Neuronal stem cell (in vitro differentiated cells): ENCODE results near the gene DHX9.

Experiments
- DNase-seq: peaks from one replicate; pipeline ENCODE4 v3.0.0-alpha.2; 2013; ENCODE audit warnings: low spot score
- H2AFZ ChIP-seq: one replicate; pipeline ENCODE4 v1.6.1; 2013; ENCODE audit warnings: mild to moderate bottlenecking, low read length, inconsistent platforms
- H2AK5ac ChIP-seq: 2 replicates; pipeline ENCODE4 v1.6.1; 2013; ENCODE audit warnings: low read depth, mild to moderate bottlenecking, inconsistent platforms, low read length, moderate library complexity, mixed read lengths
- H2BK120ac ChIP-seq: 2 replicates; pipeline ENCODE4 v1.6.1; 2013; ENCODE audit warnings: low read depth, mild to moderate bottlenecking, inconsistent platforms, low read length, moderate library complexity, mixed read lengths
- H2BK12ac ChIP-seq: one replicate; pipeline ENCODE4 v1.6.1; 2013; ENCODE audit warnings: low read length, inconsistent platforms
- H2BK15ac ChIP-seq: 2 replicates; pipeline ENCODE4 v1.6.1; 2013; ENCODE audit warnings: mild to moderate bottlenecking, low read length, inconsistent platforms, mixed read lengths
- H2BK5ac ChIP-seq: one replicate; pipeline ENCODE4 v1.6.1; 2013; ENCODE audit warnings: inconsistent platforms, mild to moderate bottlenecking, low read length, moderate library complexity
- H3K14ac ChIP-seq: one replicate; pipeline ENCODE4 v1.6.1; 2013; ENCODE audit warnings: low read length, inconsistent platforms
- H3K18ac ChIP-seq: 2 replicates; pipeline ENCODE4 v1.6.1; 2013; ENCODE audit warnings: low read length, inconsistent platforms
- H3K23ac ChIP-seq: 2 replicates; pipeline ENCODE4 v1.6.1; 2013; ENCODE audit warnings: low read depth, mild to moderate bottlenecking, mixed read lengths, low read length, inconsistent platforms; ENCODE audit not compliant: poor library complexity
- H3K27ac ChIP-seq: replicated peaks from 3 replicates; pipeline ENCODE4 v1.5.1; 2013; ENCODE audit warnings: low read length, inconsistent platforms
- H3K27me3 ChIP-seq, 3 experiments: 2 replicates each; pipeline ENCODE4 v1.6.1; 2013; ENCODE audit warnings: low read length in 3 of 3, mild to moderate bottlenecking in 2 of 3, inconsistent platforms in 1 of 3, low read depth in 1 of 3, mixed read lengths in 1 of 3, moderate library complexity in 1 of 3; ENCODE audit not compliant: control insufficient read depth in 3 of 3, insufficient read depth in 3 of 3
- H3K36me3 ChIP-seq, 2 donors: replicated peaks in 1 of 2; 2 replicates each; pipeline ENCODE4 v1.6.1; 2013; ENCODE audit warnings: low read length in 2 of 2; ENCODE audit not compliant: control insufficient read depth in 2 of 2, insufficient read depth in 2 of 2
- H3K4ac ChIP-seq: 2 replicates; pipeline ENCODE4 v1.6.1; 2013; ENCODE audit warnings: inconsistent platforms, mild to moderate bottlenecking, low read length, moderate library complexity
- H3K4me1 ChIP-seq, 2 donors: 1 replicate in 1 of 2; 2 replicates in 1 of 2; pipeline ENCODE4 v1.6.1; 2013; ENCODE audit warnings: low read length in 2 of 2, low read depth in 1 of 2; ENCODE audit not compliant: control insufficient read depth in 2 of 2, insufficient read depth in 1 of 2
- H3K4me2 ChIP-seq: one replicate; pipeline ENCODE4 v1.6.1; 2013; ENCODE audit warnings: mild to moderate bottlenecking, low read length, inconsistent platforms; ENCODE audit not compliant: insufficient read depth, poor library complexity, severe bottlenecking
- H3K4me3 ChIP-seq, 2 donors: 2 replicates each; pipeline ENCODE4 v1.5.1; 2013; ENCODE audit warnings: low read length in 2 of 2, mild to moderate bottlenecking in 2 of 2, inconsistent platforms in 1 of 2, moderate library complexity in 1 of 2
- H3K79me1 ChIP-seq: one replicate; pipeline ENCODE4 v1.6.1; 2013; ENCODE audit warnings: low read depth, mild to moderate bottlenecking, inconsistent platforms, low read length, moderate library complexity
- H3K9ac ChIP-seq: one replicate; pipeline ENCODE4 v1.6.1; 2013; ENCODE audit warnings: mild to moderate bottlenecking, low read depth, low read length, inconsistent platforms; ENCODE audit not compliant: poor library complexity
- H3K9me3 ChIP-seq, 2 donors: replicated peaks in 1 of 2; 2 replicates each; pipeline versions ENCODE3 to v1.6.1; 2013; ENCODE audit warnings: low read length in 2 of 2, mild to moderate bottlenecking in 2 of 2, inconsistent platforms in 1 of 2, low read depth in 1 of 2, mixed read lengths in 1 of 2, moderate library complexity in 1 of 2; ENCODE audit not compliant: control insufficient read depth in 2 of 2, insufficient read depth in 1 of 2
- H4K8ac ChIP-seq: one replicate; pipeline ENCODE4 v1.6.1; 2013; ENCODE audit warnings: low read depth, mild to moderate bottlenecking, inconsistent platforms, low read length, moderate library complexity
- H4K91ac ChIP-seq: one replicate; pipeline ENCODE4 v1.6.1; 2013; ENCODE audit warnings: low read length, low read depth, mild to moderate bottlenecking, inconsistent platforms; ENCODE audit not compliant: poor library complexity
- WGBS, 2 donors: extraction: QIAGEN DNeasy Blood & Tissue Kit; methylation state at CpG; one replicate each; pipeline ENCODE4 v1.1.7; 2013; ENCODE audit warnings: missing lambda C conversion rate in 2 of 2, mixed read lengths in 1 of 2; ENCODE audit not compliant: insufficient read length in 2 of 2, insufficient replicate concordance in 1 of 2; ENCODE audit errors: extremely low coverage in 2 of 2; 5-methylcytosine and 5-hydroxymethylcytosine counted together

The DHX9 gene

GRCh38 chr1:182884872-182885271 is 45.7 kb downstream of the DHX9 start:
- H2BK12ac ChIP-seq: no peak overlapping the region
- no peak overlapping the region for H3K23ac ChIP-seq
- no peaks in the 10 kb centered on the region for H3K4me1 ChIP-seq
- H3K4me2 ChIP-seq: no peak overlapping the region
- H2AFZ ChIP-seq: no peak overlapping the region
- no peak overlapping the region for H3K9ac ChIP-seq
- H3K9me3 ChIP-seq: no peaks in the 10 kb centered on the region
- no peak overlapping the region for H2BK5ac ChIP-seq
- H3K79me1 ChIP-seq: no peaks in the 10 kb centered on the region
- H4K91ac ChIP-seq: no peak overlapping the region
- no peak overlapping the region for H2AK5ac ChIP-seq
- H4K8ac ChIP-seq: no peak overlapping the region
- H3K27ac ChIP-seq: no peak overlapping the region
- H3K4me3 ChIP-seq: no peak overlapping the region
- H3K27me3 ChIP-seq: no peaks in the 10 kb centered on the region
- no peak overlapping the region for H3K4ac ChIP-seq
- DNase-seq: no peak
- no peak overlapping the region for H3K18ac ChIP-seq
- no peak overlapping the region for H2BK15ac ChIP-seq
- no peak overlapping the region for H2BK120ac ChIP-seq
- no peak overlapping the region for H3K14ac ChIP-seq
- H3K36me3 ChIP-seq: peaks cover 42 to 96% of the 10 kb centered on the region in 2 donors

GRCh38 chr1:182885591-182885990 is 46.4 kb downstream of the DHX9 start:
- H3K9me3 ChIP-seq: no peaks in the 10 kb centered on the region
- no peak overlapping the region for H3K4ac ChIP-seq
- no peak for DNase-seq
- no peak overlapping the region for H2BK15ac ChIP-seq
- no peak overlapping the region for H3K14ac ChIP-seq
- no peak overlapping the region for H4K91ac ChIP-seq
- no peak overlapping the region for H2AK5ac ChIP-seq
- WGBS, 2 donors: no CpG with 5 or more reads among the region's 3 CpGs
- no peaks in the 10 kb centered on the region for H3K79me1 ChIP-seq
- no peak overlapping the region for H3K4me3 ChIP-seq
- no peak overlapping the region for H3K9ac ChIP-seq
- H4K8ac ChIP-seq: no peak overlapping the region
- H2BK12ac ChIP-seq: no peak overlapping the region
- no peak overlapping the region for H2AFZ ChIP-seq
- no peak overlapping the region for H3K4me2 ChIP-seq
- no peak overlapping the region for H3K27ac ChIP-seq
- H3K4me1 ChIP-seq: no peaks in the 10 kb centered on the region
- H3K18ac ChIP-seq: no peak overlapping the region
- H2BK120ac ChIP-seq: no peak overlapping the region
- H3K36me3 ChIP-seq: peaks cover 42 to 89% of the 10 kb centered on the region in 2 donors
- no peaks in the 10 kb centered on the region for H3K27me3 ChIP-seq
- no peak overlapping the region for H2BK5ac ChIP-seq
- H3K23ac ChIP-seq: no peak overlapping the region

DNA sequence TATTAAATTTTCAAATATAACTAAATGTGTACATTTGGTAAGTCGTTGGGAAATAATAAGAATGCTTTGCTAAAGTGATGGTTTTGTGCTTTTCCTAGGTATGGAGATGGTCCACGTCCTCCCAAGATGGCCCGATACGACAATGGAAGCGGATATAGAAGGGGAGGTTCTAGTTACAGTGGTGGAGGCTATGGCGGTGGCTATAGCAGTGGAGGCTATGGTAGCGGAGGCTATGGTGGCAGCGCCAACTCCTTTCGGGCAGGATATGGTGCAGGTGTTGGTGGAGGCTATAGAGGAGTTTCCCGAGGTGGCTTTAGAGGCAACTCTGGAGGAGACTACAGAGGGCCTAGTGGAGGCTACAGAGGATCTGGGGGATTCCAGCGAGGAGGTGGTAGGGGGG is 47.8 kb downstream of the DHX9 start:
- Histone ChIP-seq H3K9me3 (no peaks in the 10 kb centered on the region), H3K4ac (no peak overlapping the region), H3K14ac (no peak overlapping the region), H2BK5ac (no peak overlapping the region), H4K8ac (no peak overlapping the region), H2AK5ac (no peak overlapping the region), H2BK12ac (no peak overlapping the region), H3K9ac (no peak overlapping the region), H3K18ac (no peak overlapping the region), H3K4me2 (no peak overlapping the region), H3K4me1 (no peaks in the 10 kb centered on the region), H3K36me3 (peaks cover 37 to 75% of the 10 kb centered on the region in 2 donors), H4K91ac (no peak overlapping the region), H3K27ac (no peak overlapping the region), H3K23ac (no peak overlapping the region), H3K79me1 (no peaks in the 10 kb centered on the region), H2BK15ac (no peak overlapping the region), H2AFZ (no peak overlapping the region), H3K27me3 (no peaks in the 10 kb centered on the region), H2BK120ac (no peak overlapping the region), H3K4me3 (no peak overlapping the region)
- no peak for DNase-seq
- WGBS, 2 donors: no CpG with 5 or more reads among the region's 11 CpGs

DNA sequence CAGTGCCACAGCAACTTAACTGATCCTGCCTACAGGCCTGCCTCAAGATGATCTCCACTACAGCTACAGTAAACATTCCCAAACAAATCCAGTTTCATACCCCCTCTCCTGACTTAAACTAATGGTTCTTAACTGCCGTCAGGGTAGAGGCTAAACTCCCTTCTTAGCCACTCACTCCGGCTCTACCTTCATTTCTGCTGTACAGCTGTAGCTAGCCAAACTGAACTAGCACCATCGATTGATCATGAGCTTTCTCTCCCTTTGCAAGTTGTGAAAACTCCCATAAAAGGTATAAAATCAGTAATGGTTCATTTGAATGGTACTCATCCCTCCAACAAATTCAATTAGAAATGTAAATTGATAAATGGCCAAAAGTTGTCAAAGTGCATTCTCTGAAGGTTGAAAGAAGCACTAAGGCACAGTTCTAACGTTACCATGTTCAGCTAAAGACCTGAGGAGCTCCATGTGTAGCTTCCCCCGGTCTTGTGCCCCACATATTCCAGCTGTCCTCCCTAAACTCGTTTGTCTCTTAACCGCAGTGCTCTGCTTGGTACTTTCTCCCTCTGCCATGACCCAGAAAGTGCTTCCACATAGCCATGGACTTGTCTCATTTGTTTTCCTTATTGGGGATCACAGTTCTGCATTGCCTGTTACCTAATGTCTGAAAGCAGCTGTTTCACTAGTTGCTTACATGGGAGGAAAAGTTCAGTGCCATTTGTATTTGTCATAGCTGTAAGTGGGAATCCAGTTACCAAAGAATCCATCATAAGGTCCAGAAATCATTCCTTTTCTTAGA is 49.8 kb downstream of the DHX9 start:
- no CpG with 5 or more reads among the region's 7 CpGs for WGBS, 2 donors
- Histone ChIP-seq H3K4me1 (no peaks in the 10 kb centered on the region), H3K27me3 (no peaks in the 10 kb centered on the region), H2BK120ac (no peak overlapping the region), H3K79me1 (no peaks in the 10 kb centered on the region), H4K8ac (no peak overlapping the region), H3K18ac (no peak overlapping the region), H3K23ac (no peak overlapping the region), H4K91ac (no peak overlapping the region), H3K14ac (no peak overlapping the region), H3K27ac (no peak overlapping the region), H2AK5ac (no peak overlapping the region), H3K9me3 (no peaks in the 10 kb centered on the region), H2BK12ac (no peak overlapping the region), H3K4ac (no peak overlapping the region), H2AFZ (no peak overlapping the region), H2BK5ac (no peak overlapping the region), H3K9ac (no peak overlapping the region), H3K36me3 (peaks cover 26 to 56% of the 10 kb centered on the region in 2 donors), H2BK15ac (no peak overlapping the region), H3K4me3 (no peak overlapping the region), H3K4me2 (no peak overlapping the region)
- DNase-seq: no peak
